Stimulated activated CD8-positive, alpha-beta memory T cell treated with anti-CD3 and anti-CD28 coated beads, Interleukin-12 subunit alpha, Interleukin-12 subunit beta, amount 100 ng/mL, for 24 hours (primary cell): ENCODE data around the gene EVPL.
"Not testable (repeated sequence)": the region's sequence is repeated elsewhere in the genome, so short reads cannot be mapped to it uniquely, and the experiment has no call there.

Experiments used
- DNase-seq: peaks from one replicate; pipeline ENCODE4 v3.0.0-alpha.2; 2020; ENCODE audit errors: extremely low read depth

The EVPL gene

DNA sequence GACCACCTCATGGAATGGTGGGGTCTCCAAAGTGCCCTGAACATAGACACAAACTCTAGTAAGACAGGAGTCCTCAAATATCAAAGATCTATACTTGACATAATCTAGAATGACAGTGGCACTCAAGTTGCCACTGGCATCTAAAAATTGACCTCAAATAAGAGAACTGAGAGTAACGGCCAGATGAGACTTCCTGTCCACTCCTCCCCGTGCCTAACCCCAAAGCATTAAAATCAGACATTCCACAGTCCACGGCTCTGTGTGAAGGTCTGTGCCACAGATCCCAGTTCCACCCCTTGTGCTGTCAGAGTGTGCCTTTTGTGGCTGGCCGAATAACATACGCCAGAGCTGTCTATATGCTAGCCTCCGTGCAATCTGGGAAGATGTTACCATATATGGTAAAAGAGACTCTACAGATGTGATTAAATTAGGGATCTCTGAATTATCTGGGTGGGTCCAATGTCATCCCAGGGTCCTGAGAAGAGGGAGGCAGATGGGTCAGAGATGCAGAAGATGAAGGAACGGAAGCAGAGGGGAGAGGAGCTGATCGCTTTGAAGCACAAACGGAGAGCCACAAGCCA, 21.0 kb upstream of the EVPL start:
- no peak for DNase-seq

DNA sequence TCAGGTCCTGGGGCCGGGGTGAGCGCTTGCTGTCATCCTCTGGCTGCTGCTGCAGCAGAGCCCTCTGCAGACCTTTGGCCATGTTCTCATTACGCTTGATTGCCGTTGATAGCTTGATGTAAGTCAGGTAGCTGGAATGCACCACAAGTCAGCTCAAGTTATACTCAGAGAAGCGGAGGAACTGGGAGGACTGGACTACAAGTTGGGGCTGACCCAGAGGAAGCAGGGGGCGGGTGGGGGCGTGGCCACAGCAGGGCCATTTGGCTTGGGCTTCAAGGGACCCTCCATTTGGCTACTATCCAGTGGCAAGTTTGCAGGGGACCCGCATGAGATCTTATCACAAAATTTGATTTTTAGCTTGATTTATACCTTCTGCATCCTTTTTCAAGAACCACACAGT, 19.0 kb upstream of the EVPL start:
- no peak for DNase-seq

DNA sequence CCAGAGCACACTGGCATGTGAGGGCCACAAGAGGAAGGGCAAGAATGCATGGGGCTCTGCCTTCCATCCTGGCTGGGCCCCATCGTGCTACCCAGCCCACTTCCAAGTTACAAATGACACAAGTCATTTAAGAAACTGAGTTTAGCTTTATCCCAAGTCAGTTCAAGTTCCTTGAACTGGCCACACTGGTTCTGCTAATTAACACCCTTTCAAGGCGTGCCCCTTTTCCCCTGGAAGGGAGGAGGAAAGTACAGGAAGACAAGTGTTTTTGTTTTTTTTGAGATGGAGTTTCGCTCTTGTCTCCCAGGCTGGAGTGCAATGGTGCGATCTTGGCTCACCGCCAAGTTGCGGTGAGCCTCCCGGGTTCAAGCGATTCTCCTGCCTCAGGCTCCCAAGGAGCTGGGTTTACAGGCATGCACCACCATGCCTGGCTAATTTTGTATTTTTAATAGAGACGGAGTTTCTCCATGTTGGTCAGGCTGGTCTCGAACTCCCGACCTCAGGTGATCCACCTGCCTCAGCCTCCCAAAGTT, 17.4 kb upstream of the EVPL start:
- DNase-seq, result not testable (repeated sequence)

DNA sequence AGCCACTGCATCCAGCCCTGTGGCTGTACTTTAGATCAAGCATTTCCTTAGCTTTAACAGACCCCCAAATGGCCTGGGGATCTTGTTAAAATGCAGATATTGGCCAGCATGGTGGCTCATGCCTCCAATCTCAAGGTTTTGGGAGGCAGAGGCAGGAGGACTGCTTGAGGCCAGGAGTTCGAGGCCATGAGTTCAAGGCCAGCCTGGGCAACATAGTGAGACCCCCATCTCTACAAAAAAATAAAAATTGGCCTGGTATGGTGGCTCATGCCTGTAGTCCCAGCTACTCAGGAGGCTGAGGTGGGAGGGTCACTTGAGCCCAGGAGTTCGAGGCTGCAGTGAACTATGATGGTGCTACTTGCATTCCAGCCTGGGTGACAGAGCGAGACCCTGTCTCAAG, 15.8 kb upstream of the EVPL start:
- not testable (repeated sequence) for DNase-seq

DNA sequence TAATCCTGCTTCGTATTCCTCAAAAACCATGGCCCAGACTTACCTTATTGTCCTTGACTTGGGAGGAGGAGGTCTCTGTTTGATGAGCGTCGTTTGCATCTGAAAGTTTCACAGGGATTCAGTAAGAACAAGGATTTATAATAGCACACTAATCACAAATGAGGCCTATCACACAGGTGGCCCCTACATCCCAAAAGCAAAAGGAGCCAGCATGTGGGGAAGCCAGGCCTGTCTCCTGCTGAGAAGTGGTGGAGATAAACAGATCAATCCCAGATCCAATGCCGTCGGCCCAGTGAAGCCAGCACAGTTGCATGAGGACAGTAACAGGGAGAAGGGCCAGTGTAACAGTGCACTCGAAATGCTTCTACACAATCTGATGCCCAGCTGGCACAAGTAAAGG, 13.3 kb upstream of the EVPL start:
- DNase-seq, result no peak

DNA sequence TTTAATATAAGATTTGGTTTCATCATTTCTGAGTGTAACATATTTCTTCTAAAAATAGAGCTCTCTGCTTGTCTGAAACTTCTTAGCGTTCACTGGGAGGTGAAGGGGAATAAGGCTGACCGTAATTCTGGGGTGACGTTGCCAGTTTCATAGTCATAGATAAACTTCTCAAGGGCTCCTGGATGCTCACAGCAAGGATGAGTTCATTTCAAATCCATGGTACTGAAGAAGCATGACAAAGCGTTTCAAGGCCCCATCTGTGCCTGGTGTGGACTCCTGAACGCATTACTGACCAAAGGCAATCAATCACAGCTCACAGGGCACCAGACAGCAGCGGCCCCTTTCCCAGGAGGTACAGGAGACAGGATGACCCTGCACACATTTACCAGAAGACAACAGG, 12.0 kb upstream of the EVPL start:
- no peak for DNase-seq

DNA sequence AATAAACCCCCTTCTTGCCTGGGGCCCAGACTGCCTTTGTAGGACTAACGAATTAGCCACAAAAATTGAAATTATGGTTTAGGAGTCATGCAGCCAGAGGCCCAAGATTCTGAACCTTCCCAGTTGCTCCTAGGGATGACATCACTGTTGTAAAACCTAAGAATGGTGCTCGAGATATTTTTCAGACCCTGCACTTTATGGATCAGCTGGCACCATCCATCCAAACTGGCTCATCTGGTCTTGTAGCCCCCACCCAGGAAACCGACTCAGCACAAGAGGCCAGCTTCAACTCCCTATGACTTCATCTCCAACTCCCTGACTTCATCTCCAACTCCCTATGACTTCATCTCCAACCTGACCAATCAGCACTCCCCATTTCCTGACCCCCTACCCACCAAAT, 10.9 kb upstream of the EVPL start:
- DNase-seq, result no peak

DNA sequence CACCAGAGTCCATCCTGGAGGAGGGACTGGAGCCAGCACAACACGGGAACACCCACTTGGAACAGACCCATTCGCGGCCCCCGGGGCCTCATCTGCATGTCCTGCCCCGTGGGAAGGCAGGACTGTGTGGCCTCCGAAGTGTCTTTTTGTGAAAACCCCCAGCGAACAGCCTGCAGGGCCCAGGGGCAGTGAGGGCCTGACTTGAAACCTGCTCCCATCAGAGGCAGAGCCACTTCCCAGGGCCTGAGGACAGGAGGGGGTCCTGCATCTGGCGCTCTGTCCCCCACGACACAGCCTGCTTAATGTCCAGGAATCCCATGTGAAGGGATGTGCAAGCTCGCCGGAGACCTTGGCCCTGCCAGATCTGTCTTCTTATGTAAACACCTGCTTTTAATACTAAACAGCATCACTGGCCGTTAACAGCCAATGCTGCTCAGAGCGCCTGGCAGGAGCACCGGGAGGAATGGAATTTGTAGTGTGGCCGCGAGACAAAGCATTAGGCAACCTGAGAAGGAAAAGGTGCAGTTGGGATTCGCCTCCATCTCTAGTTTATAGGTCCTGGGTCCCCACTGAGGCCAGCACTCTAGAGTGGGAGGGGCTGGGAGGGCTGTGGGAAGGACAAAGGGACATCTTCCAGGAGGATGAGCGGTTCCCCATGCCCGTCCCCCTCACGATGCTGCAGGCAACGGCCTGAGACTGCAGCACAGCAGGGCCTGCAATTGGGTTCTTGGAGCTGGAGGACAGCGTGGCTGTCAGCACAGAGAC, 9.6 kb upstream of the EVPL start:
- DNase-seq, result no peak

DNA sequence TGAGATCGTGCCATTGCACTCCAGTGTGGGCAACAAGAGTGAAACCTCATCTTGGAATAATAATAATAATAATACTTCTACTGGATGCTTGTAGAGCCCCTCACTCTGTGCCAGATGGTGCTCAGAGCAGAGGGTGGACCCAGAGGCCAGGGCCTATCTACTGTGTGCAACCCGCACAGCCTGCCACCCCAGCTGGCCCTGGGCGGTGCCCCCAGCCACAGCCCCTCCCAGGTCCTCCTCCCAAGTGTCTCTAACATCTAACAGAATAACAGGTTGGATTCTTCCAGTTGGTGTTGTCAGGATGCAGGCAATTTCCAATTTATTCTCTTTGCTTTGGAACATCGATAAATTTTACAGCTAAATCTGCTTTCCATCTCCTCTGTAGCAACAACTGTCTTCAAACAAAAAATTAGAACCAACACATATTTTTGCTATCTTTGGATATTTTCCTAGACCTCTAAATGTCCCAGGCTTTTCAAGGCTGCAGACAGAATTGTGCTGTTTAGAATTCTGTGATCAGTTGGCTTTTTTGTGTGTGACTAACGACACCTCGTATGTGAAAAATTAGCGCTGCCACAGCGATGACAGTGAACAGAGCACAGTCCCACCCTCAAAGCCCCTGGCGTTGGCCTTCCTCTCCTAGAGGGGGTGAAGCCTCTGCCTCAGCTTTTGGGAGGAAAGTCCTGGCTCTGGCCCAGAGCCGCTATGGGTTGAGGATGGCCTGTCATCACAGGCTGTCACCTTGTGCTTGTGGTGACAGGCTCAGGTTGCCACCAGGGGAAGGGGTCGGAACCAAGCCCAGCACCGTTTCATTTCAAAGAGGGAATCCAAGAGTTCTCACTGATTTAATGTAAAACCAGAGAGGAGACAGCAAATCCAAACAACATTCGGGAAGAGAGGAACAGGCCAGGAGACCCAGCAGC, 7.6 kb upstream of the EVPL start:
- no peak for DNase-seq

DNA sequence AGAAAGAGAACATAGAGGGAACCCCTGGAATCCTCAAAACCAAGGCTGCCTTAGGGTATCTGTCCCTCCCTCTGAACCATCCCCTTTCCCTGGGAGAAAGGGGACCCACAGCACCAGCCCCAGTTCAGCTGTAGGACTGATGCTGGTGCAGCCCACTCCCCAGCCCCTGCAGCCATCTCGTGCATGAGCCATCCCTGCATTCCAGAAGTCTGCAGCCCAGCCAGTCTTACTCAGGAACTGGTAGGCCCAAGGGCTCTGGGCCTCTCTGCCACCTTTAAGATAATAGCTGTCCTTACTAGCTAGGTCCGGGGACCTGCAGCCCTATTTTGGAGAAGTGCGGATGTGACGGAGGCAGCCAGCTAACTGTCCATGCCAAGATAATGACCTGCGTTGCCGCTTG, 6.0 kb upstream of the EVPL start:
- no peak for DNase-seq

DNA sequence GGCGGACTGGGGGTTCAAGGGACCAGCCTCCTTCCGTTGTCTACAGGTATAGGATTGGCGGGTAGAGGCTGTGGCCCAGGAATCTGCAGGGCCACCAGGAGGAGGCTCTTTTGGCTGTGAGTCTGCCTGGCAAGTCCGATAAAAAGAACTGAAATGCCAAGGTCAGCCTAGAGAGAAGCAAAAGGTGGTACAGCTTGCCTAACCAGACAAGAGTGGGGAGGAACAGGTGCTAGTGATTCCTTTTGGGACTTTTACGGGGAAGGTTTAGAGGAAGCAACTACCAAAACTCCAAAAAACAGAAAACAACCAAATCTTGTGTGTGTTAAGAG, 5.6 kb upstream of the EVPL start:
- DNase-seq, result no peak

DNA sequence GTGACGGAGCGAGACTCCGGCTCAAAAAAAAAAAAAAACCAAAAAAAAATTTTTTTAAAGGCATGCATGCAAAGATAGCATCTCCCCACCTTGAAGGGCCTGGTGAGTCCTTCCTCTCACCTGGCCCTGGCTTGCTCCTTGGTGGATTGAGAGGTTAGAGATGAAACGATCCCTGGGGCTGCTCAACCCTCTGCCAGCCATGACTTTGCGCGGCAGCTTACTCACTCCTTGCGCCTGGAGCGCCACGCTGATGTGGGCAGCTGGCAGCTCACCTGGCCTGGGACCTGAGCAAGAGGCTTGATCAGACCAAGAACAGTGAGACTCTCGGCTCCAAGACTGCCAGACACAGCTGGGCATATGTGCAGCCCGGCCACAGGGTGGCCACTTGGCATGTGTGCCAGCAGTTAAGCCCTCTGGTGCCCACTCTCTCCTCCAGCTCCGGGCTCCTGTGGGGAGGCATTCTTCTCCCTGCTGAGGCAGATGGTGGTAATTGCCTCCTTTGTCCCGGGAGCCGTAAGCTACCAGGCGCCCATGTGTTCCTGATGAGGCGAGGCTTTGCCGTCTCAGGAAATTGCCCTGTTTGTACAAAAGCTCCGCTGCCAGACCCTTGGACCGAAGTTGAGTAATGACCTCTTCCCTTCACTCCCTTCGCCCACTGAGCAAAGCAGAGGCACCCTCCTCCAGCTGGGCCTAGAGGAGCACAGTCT, 5.1 kb upstream of the EVPL start:
- DNase-seq, result no peak

DNA sequence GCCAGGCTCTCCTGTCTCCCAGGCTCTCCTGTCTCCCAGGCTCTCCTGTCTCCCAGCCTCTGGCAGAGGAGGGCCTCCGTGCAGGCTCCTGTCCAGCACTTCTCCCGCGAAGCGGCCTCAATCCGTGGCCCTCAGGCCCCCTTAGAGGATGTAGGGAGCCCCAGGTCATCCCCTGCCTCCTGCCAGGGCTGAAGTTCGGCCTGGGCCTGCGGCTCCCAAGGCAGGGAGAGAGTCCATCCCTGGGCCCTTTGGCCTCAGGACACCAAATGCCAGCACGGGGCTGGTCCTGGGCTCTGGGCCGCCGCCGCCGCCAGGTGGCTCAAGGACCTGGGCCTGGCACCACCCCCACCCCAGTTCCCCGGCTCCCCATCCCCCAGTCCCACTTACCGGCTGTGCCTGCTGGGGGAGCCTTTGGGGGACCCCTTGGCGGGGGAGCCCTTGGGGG, 370 bp downstream of the EVPL start:
- no peak for DNase-seq

DNA sequence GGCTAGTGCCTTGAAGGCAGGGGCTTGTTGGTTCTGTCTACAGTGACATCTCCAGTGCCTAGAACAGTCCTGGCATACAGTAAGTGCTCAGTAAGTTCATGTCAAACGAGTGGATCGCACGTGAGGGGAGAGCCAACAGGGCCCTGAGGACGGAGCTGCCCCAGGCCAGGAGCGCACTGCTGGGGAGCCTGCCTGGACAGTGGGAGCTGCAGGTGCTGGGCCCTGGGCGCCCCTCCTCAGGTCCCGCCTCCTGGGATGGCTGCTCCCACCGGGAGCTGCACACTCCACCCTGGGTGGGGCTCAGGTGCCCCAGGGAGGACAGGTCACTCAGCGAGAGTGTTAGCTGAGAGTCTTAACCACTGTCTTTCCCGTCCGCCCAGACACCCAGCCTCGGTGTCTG, 1.8 kb downstream of the EVPL start:
- DNase-seq, result no peak

DNA sequence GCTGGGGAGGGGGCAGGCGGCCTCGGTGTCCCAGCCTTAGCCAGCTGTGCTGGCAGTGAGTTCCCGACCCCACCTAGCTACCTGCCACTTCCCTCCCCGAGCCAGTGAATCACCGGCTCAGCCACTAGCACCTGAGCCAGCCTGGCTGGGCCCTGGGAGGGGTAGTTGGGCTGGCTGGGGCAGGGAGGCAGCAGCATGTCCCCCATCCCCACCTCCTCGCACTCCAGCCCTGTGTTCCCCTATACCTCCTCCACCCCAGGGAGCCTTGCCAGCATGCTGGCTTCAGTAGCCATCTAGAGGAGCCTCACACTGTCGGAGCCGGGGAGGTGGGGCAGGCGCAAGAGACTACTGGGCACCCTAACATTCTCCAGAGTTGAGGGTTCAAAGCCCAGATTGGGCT, 2.8 kb downstream of the EVPL start:
- no peak for DNase-seq

DNA sequence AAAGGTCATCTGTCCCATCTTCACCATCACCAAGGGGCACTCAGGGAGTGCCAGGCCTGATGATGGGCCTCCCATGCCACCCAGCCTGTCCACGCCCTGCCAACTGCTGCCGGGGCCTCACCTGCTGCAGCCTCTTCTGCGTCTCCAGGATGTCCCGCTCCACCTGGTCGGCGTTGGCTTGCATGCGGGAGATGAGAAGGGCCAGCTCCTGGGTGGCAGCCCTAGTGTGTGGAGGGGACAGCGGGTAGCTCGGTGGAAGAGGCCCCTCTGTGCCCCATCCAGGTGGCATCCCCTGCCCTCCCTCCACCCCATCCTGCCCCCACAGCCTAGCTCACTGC, 3.2 kb downstream of the EVPL start:
- DNase-seq, result no peak

DNA sequence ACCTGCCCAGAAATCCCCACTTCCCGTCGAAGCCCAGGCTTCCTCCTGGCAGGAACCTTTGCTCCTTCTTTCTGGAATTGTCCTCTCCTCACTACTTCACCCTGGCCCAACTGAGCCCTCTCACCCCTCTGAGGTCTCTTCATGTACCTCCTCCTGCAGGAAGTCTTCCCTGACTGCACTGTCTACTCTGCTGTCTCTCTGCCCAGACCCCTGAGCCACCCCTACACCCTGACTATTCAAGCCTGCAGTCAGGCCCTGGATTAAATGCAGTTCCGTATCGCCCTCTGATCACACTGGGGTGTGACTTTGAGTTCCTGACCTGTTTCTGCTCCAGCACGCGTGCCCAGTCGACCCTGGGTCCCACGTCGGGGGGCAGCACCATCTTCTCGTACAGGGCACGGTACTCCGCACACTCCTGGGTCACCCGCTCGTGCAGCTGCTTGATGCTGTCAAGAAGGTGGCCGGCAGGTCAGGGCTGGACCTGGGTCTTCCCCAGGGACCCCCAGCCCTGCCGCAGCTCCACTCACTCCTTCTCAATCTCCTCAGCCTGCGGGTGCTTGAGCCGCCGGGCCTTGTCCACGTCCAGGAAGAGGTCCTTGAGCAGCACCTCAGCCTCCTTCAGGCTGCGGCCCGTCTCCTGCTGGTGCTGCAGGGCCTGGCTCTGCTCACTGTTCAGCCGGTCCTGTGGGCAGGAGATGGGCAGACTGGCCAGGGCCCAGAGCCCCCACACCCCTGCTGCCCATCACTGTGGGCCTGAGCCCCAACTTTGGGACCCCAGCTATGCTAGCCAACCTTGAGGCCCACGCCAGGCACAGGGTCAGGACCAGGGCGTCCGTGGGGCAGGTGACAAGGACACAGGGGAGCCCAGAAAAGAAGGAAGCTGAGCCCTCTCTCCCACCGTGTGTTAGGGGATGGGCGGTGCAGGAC, 3.9 kb downstream of the EVPL start:
- no peak for DNase-seq

DNA sequence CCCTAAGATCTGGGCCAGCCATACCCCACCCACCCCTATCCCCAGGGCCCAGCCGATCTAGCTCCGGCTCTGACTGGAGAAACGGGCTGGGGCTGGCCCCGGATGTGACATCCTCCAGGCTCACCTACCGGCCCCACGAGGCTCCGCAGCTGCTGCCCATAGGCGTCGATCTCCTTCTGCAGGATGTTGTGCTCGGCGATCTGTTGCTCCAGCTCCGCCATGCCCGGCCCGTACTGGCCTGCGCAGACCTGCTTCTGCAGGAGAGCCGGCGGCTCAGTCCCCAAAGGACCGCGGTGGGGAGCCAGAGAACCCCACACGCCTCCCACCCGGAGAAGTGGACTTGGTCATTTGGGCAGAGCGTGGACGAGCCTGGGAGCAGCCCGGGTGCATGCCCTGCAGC, 4.8 kb downstream of the EVPL start:
- no peak for DNase-seq

DNA sequence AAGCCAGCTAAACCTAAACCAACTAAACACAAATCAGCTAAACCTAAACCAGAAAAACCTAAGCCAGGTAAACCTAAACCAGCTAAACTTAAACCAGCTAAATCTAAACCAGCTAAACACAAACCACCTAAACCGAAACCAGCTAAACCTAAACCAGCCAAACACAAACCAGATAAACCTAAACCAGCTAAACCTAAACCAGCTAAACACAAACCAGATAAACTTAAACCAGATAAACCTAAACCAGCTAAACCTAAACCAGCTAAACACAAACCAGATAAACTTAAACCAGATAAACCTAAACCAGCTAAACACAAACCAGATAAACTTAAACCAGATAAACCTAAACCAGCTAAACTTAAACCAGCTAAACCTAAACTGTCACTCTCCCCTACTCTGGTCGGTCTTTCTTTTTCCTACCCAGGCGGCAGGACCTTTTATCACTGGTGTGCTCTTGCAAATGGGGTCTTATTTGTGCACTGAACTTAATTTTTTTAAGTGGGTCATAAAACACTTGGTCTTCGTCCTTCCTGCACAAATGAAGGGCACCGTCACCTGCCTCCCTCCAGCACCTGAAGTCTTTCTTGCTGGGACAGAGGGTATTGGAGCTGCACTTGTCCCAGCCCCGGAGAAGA, 7.2 kb downstream of the EVPL start:
- no peak for DNase-seq

DNA sequence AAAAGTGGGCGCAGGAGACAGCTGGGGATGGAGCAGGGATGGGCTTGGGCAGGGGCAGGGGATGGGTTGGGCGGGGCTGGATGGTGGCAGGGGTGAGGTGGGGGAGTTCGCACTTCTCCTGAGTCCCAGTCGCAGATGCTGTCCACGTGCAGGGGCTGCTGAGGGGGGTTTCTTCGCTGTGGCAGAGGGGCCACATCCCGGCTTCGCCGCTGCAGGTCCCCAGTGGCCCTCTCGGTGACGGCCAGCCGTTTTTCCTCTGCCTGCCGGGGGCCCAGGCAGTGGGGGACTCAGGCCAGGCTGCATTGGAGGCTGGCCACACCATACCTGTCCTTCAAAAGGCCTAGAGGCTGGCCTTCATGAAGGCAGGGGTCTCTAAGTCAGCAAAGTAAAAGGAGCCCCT, 8.3 kb downstream of the EVPL start:
- DNase-seq, result no peak

DNA sequence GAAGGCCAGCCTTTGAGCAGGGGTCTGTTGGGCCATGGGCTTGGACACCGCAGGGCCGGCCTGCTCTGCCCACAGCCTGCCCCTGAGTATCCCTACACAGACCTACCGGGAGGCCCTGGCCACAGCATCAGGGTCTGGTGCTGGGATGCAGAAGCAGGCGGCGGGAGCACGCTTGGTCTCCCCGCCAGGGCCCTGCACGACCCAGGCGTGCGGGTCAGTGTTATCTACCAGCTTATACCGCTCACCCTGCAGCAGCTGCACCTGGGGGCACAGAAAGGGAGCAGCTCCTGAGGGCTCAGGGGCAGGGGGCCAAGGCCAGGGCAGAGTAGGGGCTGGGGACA, 8.8 kb downstream of the EVPL start:
- no peak for DNase-seq
